GM12801 (cell line): Measurements from ENCODE around the gene CSTF1.

Source experiments
- TF ChIP-seq, protein P1 (sequence below): IDR thresholded peaks from one replicate; pipeline ENCODE4 v1.5.1; 2011; ENCODE audit warnings: control low read depth; ENCODE audit not compliant: insufficient read length; ENCODE audit errors: extremely low read depth

CSTF1 gene

DNA sequence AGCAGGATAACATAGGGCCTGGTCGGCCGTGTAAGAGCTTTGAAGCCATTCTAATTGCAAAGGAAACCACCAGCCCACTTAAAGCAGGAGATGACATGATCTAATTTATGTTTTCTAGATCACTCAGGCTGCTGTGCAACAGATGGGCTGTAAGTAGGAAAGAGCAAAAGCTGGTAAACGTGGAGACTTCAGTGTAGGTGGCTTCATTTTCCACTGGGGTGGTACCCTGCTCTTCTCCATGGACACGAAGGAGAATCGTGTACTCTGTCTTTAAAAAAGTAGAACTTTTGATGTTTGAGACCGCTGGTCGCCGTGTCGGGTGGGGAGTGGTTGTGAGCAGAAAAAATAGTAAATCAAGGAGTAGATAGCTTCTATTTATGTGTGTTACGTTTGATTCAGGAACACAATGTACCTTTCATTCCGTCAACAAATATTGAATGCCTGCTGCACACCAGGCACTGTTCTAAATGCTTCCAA, 26.0 kb downstream of the CSTF1 start:
- TF ChIP-seq, protein P1, sequence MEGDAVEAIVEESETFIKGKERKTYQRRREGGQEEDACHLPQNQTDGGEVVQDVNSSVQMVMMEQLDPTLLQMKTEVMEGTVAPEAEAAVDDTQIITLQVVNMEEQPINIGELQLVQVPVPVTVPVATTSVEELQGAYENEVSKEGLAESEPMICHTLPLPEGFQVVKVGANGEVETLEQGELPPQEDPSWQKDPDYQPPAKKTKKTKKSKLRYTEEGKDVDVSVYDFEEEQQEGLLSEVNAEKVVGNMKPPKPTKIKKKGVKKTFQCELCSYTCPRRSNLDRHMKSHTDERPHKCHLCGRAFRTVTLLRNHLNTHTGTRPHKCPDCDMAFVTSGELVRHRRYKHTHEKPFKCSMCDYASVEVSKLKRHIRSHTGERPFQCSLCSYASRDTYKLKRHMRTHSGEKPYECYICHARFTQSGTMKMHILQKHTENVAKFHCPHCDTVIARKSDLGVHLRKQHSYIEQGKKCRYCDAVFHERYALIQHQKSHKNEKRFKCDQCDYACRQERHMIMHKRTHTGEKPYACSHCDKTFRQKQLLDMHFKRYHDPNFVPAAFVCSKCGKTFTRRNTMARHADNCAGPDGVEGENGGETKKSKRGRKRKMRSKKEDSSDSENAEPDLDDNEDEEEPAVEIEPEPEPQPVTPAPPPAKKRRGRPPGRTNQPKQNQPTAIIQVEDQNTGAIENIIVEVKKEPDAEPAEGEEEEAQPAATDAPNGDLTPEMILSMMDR = no peak

DNA sequence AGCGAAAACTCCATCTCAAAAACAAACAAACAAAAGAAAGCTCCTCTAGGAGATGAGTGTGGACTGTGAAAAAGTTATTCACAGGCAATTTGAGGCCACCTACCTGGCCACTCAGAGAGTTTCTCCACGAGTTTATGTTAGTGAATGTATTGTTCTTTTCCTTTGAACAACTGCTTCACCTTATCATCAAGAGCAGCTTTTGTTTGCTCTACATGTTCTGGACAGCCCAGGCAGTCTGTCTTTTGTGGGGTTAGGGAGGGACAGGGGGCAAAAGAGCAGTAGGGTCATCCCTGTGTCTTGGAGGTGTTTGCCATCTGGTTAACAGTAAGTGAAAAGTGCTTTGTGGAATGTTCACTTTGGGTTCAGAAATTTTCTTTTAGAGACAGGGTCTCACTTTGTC, 27.6 kb downstream of the CSTF1 start:
- TF ChIP-seq, protein P1 = no peak

DNA sequence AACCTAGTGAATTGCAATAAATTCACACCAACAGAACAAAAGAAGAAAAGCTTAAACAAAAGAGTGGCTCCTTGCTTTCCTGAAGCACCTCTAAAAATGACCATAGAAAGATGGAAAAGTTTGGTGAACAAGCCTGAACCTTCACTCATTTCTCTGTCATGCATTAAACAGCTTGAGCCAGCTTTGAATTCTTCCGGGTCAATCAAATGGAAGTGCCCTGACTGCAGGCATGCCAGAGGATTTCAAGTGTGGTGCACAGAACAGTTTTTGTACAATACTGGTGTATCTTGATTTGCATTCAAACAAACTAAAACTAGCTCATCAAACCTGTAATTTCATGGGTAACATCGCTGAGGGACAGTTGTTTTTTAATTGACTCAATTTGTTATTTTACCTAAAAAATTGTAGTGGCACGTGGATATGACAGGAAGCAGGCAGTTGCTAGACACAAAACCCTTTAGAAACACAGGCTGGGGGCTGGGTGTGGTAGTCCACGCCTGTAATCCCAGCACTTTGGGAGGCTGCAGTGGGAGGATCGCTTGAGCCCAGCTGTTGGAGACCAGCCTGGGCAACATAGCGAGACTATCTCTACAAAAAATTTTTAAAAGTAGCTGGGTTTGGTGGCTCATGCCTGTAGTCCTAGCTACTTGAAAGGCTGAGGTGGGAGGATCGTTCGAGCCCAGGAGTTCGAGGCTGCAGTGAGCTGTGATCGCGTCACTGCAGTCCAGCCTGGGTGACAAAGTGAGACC, 28.7 kb downstream of the CSTF1 start:
- TF ChIP-seq, protein P1 = no peak

DNA sequence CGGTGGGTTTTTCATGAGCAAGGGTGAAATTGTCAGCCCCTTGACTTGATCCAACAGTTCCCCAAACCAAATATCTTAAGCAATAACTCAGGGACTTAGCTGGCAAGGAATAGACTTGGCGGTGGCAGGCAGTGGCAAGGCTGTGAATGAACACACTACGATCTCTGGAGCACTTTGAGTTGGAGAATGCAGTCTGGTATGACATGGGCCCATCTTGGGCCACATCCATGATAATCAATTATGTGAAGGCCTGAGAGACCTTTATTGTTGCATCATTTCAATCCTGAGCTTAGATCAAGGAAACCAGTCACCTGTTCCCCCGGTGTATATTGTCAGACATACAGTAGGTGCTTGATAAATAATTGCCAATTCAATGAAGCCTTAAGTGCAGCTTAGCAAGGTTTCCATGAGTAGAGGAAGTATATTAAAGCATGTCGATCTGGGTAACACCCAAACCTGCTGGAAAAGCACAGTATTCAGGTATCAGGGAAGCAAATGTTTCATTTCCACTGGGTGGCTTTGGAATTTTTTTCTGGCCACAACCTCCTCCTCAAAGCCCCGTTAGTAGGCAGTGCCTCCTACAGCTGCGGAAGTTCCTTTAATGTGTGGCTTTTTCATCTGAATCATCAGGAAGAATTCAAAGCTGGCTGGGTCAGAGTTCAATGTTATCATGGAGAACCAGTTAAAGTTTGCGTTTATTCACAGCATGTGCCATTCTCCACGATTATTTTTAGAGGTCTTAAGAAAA, 29.8 kb downstream of the CSTF1 start:
- TF ChIP-seq, protein P1 = no peak

DNA sequence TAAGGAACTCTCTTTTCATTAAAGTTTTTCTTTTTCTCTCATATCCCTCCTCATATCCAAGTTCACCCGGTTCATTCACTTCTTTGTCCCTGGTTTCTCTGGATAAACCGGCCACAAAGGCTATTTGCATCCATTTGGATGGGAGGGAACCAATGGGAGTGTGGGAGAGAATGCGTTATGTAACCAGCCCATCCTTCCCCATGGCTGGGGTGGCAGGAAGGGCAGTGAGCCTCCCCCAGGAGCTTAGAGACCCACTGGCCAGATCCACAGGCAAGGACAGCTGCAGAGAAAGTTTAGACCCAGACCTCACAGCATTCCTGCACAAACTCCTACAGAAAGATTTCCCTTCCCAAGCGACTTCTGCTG, 30.4 kb downstream of the CSTF1 start:
- TF ChIP-seq, protein P1 = no peak

DNA sequence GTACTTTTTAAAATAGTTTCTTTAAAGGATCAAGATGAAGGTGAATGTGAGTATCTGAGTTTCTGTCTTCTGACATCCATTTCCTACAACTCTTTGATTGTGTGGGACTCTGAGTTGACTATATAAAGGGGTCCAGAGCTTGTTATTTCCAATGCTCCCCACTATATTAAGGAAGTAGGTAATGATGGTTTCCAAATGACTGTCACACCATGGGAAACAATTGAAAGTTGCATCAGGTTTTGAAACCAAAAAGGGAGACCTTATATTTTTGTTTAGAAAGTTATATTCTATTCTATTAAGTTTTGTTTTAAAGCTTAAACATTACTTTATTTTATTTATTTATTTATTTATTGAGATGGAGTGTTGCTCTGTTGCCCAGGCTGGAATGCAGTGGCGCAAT, 30.8 kb downstream of the CSTF1 start:
- TF ChIP-seq, protein P1 = no peak

DNA sequence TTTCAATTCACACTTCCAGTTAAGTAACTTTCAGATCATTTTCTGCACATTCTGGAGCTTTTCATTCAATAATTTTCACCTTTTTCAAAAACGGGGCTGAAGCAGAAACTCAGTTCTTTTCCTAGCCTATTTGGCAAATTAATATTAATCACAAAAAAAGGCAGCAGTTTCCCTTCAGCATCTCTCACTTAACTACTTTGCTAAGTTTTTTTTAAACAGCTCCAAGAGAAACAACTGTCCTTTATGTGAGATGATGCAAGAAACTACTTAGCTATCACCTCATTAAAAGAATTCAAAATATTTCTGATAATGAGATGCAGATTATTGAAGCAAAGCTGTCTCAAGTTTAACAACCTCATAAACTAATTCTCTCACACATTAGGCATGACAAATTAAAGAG, 31.4 kb downstream of the CSTF1 start:
- TF ChIP-seq, protein P1 = no peak
